ENCODE results near the gene HAUS1.

DNA sequence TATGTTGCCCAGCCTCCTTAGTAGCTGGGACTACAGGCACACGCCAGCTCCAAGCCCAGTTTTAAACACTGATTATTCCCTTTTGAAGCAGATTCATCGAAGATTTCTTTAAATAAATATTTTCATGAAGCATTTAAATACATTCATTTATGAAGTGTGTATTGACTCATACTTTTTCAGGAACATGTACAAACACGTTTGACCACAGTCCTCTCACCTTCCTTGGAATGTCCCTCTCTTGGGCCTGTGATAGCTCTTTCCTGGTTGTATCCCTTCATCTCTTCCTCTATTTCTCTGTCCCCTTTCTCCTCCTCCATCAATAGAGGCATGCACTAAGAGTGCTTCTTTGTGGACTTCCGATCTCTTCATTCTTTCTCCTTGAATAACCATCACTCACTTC, 34.7 kb upstream of the HAUS1 start:
- no peak for TF ChIP-seq CBX5 (IDR thresholded peaks at IDR 0.05; ENCODE audit: low read depth, low read length)
- TF ChIP-seq BRCA1 (IDR thresholded peaks at IDR 0.05; ENCODE audit: low read depth, low read length), result no peak
- TF ChIP-seq, protein P1, sequence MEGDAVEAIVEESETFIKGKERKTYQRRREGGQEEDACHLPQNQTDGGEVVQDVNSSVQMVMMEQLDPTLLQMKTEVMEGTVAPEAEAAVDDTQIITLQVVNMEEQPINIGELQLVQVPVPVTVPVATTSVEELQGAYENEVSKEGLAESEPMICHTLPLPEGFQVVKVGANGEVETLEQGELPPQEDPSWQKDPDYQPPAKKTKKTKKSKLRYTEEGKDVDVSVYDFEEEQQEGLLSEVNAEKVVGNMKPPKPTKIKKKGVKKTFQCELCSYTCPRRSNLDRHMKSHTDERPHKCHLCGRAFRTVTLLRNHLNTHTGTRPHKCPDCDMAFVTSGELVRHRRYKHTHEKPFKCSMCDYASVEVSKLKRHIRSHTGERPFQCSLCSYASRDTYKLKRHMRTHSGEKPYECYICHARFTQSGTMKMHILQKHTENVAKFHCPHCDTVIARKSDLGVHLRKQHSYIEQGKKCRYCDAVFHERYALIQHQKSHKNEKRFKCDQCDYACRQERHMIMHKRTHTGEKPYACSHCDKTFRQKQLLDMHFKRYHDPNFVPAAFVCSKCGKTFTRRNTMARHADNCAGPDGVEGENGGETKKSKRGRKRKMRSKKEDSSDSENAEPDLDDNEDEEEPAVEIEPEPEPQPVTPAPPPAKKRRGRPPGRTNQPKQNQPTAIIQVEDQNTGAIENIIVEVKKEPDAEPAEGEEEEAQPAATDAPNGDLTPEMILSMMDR (IDR thresholded peaks at IDR 0.05; ENCODE audit: control extremely low read depth in 1 of 3, insufficient read depth in 1 of 3, low read depth in 1 of 3, low read length in 3 of 3), result no peak
- TF ChIP-seq TAF1 (IDR thresholded peaks at IDR 0.05; ENCODE audit: low read depth, low read length), result no peak
- TF ChIP-seq, protein P2, sequence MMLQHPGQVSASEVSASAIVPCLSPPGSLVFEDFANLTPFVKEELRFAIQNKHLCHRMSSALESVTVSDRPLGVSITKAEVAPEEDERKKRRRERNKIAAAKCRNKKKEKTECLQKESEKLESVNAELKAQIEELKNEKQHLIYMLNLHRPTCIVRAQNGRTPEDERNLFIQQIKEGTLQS (IDR thresholded peaks at IDR 0.05; ENCODE audit: insufficient read depth, low read depth, low read length), result no peak
- TF ChIP-seq PHF8 (conservative IDR thresholded peaks at IDR 0.05; ENCODE audit: low read depth, low read length), result no peak
- no peak for TF ChIP-seq POLR2A (IDR thresholded peaks at IDR 0.05; ENCODE audit: control extremely low read depth in 1 of 2, low read depth in 2 of 2, low read length in 2 of 2)
